Right atrium auricular region (tissue), 2 donors: ENCODE results near the gene LRWD1. TPM values are rescaled to one million over a fixed set of nuclear protein-coding genes. Genes with fewer than 3 reads are reported as not detected.

Experiments used
- DNase-seq: peaks from one replicate; pipeline ENCODE4 v3.0.0-alpha.2; 2019; ENCODE audit warnings: low spot score
- H3K27ac ChIP-seq, 2 donors: fragments of 200-600 bp; sonication (generic); 1 replicate in 1 of 2; 2 replicates in 1 of 2; pipeline ENCODE4 v1.5.1; 2016 to 2019
- H3K27me3 ChIP-seq, 2 donors: fragments of 200-600 bp; sonication (generic); one replicate each; pipeline versions ENCODE4 v1.5.1 to v1.6.0; 2017 to 2019
- H3K36me3 ChIP-seq: fragments of 200-600 bp; sonication (generic); one replicate; pipeline ENCODE4 v1.5.1; 2016
- H3K4me1 ChIP-seq, 2 donors: fragments of 200-600 bp; sonication (generic); one replicate each; pipeline versions ENCODE4 v1.5.1 to v1.6.0; 2017 to 2019
- H3K4me3 ChIP-seq, 2 donors: fragments of 200-600 bp; sonication (generic); 1 replicate in 1 of 2; 2 replicates in 1 of 2; pipeline ENCODE4 v1.5.1; 2017 to 2019; ENCODE audit warnings: mild to moderate bottlenecking in 1 of 2, moderate library complexity in 1 of 2
- H3K9me3 ChIP-seq, 2 donors: fragments of 200-600 bp; sonication (generic); one replicate each; pipeline ENCODE4 v1.5.1; 2019
- CTCF ChIP-seq, 2 donors: fragments of 200-600 bp; sonication (generic); IDR thresholded peaks; one replicate each; pipeline ENCODE4 v1.5.1; 2019; ENCODE audit warnings: antibody characterized with exemption in 2 of 2
- total RNA-seq, 2 donors: library from RNA; depleted of rRNA; stranded (reverse); fragments of >200 nt; gene quantifications; one replicate each; pipeline ENCODE4 v1.1.0, GENCODE V29; 2016

Gene LRWD1
- total RNA-seq, 2 donors from 2014 or later: 9.8 to 13.7 TPM

- no peak for TF ChIP-seq CTCF (IDR thresholded peaks at IDR 0.05)
- H3K9me3 ChIP-seq: no peaks in the 10 kb centered on the region
- H3K4me1 ChIP-seq: no peaks in the 10 kb centered on the region
- H3K4me3 ChIP-seq: no peak overlapping the region
- no peak overlapping the region for H3K27ac ChIP-seq
- no peak for DNase-seq
- H3K36me3 ChIP-seq: peaks cover 50% of the 10 kb centered on the region
- H3K27me3 ChIP-seq: no peaks in the 10 kb centered on the region
These were observed 43.0 kb upstream of the LRWD1 start for GRCh38 chr7:102421706-102422240.

- no peak for TF ChIP-seq CTCF (IDR thresholded peaks at IDR 0.05)
- Histone ChIP-seq H3K27me3 (no peaks in the 10 kb centered on the region), H3K36me3 (peaks cover 48% of the 10 kb centered on the region), H3K4me3 (no peak overlapping the region), H3K27ac (no peak overlapping the region), H3K4me1 (no peaks in the 10 kb centered on the region), H3K9me3 (no peaks in the 10 kb centered on the region)
- no peak for DNase-seq
These were observed 40.6 kb upstream of the LRWD1 start for GRCh38 chr7:102424129-102424551.

GRCh38 chr7:102424787-102425218 lies 40.0 kb upstream of the LRWD1 start:
- Histone ChIP-seq H3K27ac (no peak overlapping the region), H3K9me3 (no peaks in the 10 kb centered on the region), H3K4me1 (no peaks in the 10 kb centered on the region), H3K27me3 (no peaks in the 10 kb centered on the region), H3K36me3 (peaks cover 47% of the 10 kb centered on the region), H3K4me3 (no peak overlapping the region)
- no peak for DNase-seq
- no peak for TF ChIP-seq CTCF (IDR thresholded peaks at IDR 0.05)

- Histone ChIP-seq H3K9me3 (no peaks in the 10 kb centered on the region), H3K27ac (no peak overlapping the region), H3K27me3 (no peaks in the 10 kb centered on the region), H3K4me3 (no peak overlapping the region), H3K4me1 (no peaks in the 10 kb centered on the region), H3K36me3 (peaks cover 44% of the 10 kb centered on the region)
- no peak for TF ChIP-seq CTCF (IDR thresholded peaks at IDR 0.05)
- peak; percentile 63 for DNase-seq
These were observed 39.0 kb upstream of the LRWD1 start for GRCh38 chr7:102425639-102426267.

- Histone ChIP-seq H3K27ac (no peak overlapping the region), H3K9me3 (no peaks in the 10 kb centered on the region), H3K36me3 (peaks cover 37% of the 10 kb centered on the region), H3K4me3 (no peak overlapping the region), H3K27me3 (no peaks in the 10 kb centered on the region), H3K4me1 (no peaks in the 10 kb centered on the region)
- no peak for DNase-seq
- TF ChIP-seq CTCF (IDR thresholded peaks at IDR 0.05): no peak
These were observed 38.3 kb upstream of the LRWD1 start for GRCh38 chr7:102426268-102427018.
